Measurements from ENCODE around the gene SURF1.

DNA sequence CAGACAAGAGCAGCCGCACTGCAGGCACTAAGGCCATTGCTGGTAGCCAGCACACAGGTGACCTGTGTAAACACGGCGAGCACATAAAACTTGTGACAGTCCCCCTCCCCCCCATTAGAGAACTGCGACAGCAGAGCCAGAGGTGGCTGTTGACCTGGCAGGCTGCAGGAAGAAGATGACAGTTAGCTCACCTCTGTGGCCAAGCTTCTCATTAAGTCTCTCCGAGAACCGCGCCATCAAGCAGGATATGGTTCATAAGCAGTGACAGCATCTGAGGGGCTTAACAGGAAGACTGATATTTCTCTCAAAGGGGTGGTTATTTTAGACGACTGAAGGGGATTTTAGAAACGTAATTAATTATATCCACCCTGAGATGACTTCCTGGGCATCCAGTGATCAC is 14.4 kb upstream of the SURF1 start:
- TF ChIP-seq, protein P1, sequence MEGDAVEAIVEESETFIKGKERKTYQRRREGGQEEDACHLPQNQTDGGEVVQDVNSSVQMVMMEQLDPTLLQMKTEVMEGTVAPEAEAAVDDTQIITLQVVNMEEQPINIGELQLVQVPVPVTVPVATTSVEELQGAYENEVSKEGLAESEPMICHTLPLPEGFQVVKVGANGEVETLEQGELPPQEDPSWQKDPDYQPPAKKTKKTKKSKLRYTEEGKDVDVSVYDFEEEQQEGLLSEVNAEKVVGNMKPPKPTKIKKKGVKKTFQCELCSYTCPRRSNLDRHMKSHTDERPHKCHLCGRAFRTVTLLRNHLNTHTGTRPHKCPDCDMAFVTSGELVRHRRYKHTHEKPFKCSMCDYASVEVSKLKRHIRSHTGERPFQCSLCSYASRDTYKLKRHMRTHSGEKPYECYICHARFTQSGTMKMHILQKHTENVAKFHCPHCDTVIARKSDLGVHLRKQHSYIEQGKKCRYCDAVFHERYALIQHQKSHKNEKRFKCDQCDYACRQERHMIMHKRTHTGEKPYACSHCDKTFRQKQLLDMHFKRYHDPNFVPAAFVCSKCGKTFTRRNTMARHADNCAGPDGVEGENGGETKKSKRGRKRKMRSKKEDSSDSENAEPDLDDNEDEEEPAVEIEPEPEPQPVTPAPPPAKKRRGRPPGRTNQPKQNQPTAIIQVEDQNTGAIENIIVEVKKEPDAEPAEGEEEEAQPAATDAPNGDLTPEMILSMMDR (IDR thresholded peaks at IDR 0.05) = no peak
- TF ChIP-seq POLR2A (IDR thresholded peaks at IDR 0.05) = no peak

Data from tibial nerve (tissue), 3 donors.